Astrocyte (in vitro differentiated cells and primary cell): Measurements from ENCODE around the gene LRRC36.

Experiments
- CTCF ChIP-seq: IDR thresholded peaks from 2 replicates; pipeline ENCODE4 v1.5.1; 2011; ENCODE audit warnings: low read depth, mild to moderate bottlenecking, inconsistent platforms, low read length, moderate library complexity; ENCODE audit not compliant: insufficient read depth
- EZH2 ChIP-seq: IDR thresholded peaks from 2 replicates; pipeline ENCODE4 v1.6.1; 2012; ENCODE audit warnings: mild to moderate bottlenecking, low read length, inconsistent platforms; ENCODE audit not compliant: insufficient read depth

GRCh38 chr16:67396159-67397035, 69.8 kb downstream of the LRRC36 start:
- no peak for TF ChIP-seq CTCF
- TF ChIP-seq EZH2: no peak
